HepG2 (cell line): Measurements from ENCODE around the gene ASB7. TPM values are rescaled to one million over a fixed set of nuclear protein-coding genes. Genes with fewer than 3 reads are reported as not detected.

Experiments used
- AGO1 ChIP-seq: fragments of 200-400 bp; formaldehyde crosslinking; IDR thresholded peaks from 2 replicates; pipeline ENCODE4 v1.6.1; 2017; ENCODE audit warnings: mild to moderate bottlenecking, low read depth, low read length, moderate library complexity; ENCODE audit not compliant: poor library complexity, severe bottlenecking
- CC2D1A ChIP-seq: sonication (generic); formaldehyde crosslinking; IDR thresholded peaks from 2 replicates; pipeline ENCODE4 v1.8.1; 2023; ENCODE audit warnings: mild to moderate bottlenecking, missing genetic modification reagents
- DBP ChIP-seq: sonication (generic); formaldehyde crosslinking; IDR thresholded peaks from 2 replicates; pipeline ENCODE4 v1.4.0; 2020; ENCODE audit warnings: missing genetic modification reagents; ENCODE audit errors: not compliant biosample characterization
- ETS1 ChIP-seq: sonication (generic); formaldehyde crosslinking; IDR thresholded peaks from 2 replicates; pipeline ENCODE4 v1.4.0; 2020; ENCODE audit warnings: missing genetic modification reagents
- HOMEZ ChIP-seq: IDR thresholded peaks from 2 replicates; pipeline ENCODE4 v1.6.1; 2016; ENCODE audit warnings: low read depth
- LCORL ChIP-seq, 2 experiments: fragments of 450-650 bp in 1 of 2; sonication (generic) in 1 of 2; formaldehyde crosslinking in 1 of 2; IDR thresholded peaks; 2 replicates each; pipeline versions ENCODE4 v1.5.0 to v1.6.1; 2017 to 2020; ENCODE audit warnings: antibody characterized with exemption in 1 of 2, missing genetic modification reagents in 1 of 2
- MNT ChIP-seq: fragments of 450-650 bp; IDR thresholded peaks from 2 replicates; pipeline ENCODE4 v1.6.1; 2016
- PATZ1 ChIP-seq: sonication (generic); formaldehyde crosslinking; IDR thresholded peaks from 2 replicates; pipeline ENCODE4 v1.4.0; 2020; ENCODE audit warnings: missing genetic modification reagents
- POGZ ChIP-seq: sonication (generic); formaldehyde crosslinking; IDR thresholded peaks from 2 replicates; pipeline ENCODE4 v1.4.0; 2020; ENCODE audit warnings: mild to moderate bottlenecking, missing genetic modification reagents
- POLR2G ChIP-seq: fragments of 200-400 bp; formaldehyde crosslinking; IDR thresholded peaks from 2 replicates; pipeline ENCODE4 v1.6.1; 2018; ENCODE audit warnings: mild to moderate bottlenecking, low read depth, low read length, moderate library complexity
- SALL1 ChIP-seq: sonication (generic); formaldehyde crosslinking; IDR thresholded peaks from 2 replicates; pipeline ENCODE4 v1.8.0; 2022; ENCODE audit warnings: mild to moderate bottlenecking, missing genetic modification reagents
- TCF7 ChIP-seq: sonication (generic); IDR thresholded peaks from 2 replicates; pipeline ENCODE4 v1.6.1; 2016; ENCODE audit warnings: antibody characterized with exemption, low read depth
- TEAD3 ChIP-seq: optimal IDR thresholded peaks from 2 replicates; pipeline ENCODE3; 2016; ENCODE audit warnings: borderline replicate concordance
- ZBTB4 ChIP-seq: sonication (generic); formaldehyde crosslinking; IDR thresholded peaks from 2 replicates; pipeline ENCODE4 v1.4.0; 2020; ENCODE audit warnings: missing genetic modification reagents, mild to moderate bottlenecking, borderline replicate concordance
- ZMYM3 ChIP-seq: sonication (generic); formaldehyde crosslinking; IDR thresholded peaks from 2 replicates; pipeline ENCODE4 v1.5.1; 2020; ENCODE audit warnings: mild to moderate bottlenecking, missing genetic modification reagents
- ZNF678 ChIP-seq: sonication (generic); formaldehyde crosslinking; IDR thresholded peaks from 2 replicates; pipeline ENCODE4 v1.4.0; 2020; ENCODE audit warnings: mild to moderate bottlenecking, missing genetic modification reagents
- ZNF746 ChIP-seq: sonication (generic); formaldehyde crosslinking; IDR thresholded peaks from 2 replicates; pipeline ENCODE4 v1.8.0; 2022; ENCODE audit warnings: mild to moderate bottlenecking, missing genetic modification reagents
- ZNF768 ChIP-seq: sonication (generic); formaldehyde crosslinking; IDR thresholded peaks from 2 replicates; pipeline ENCODE4 v1.4.0; 2020; ENCODE audit warnings: missing genetic modification reagents
- polyA plus RNA-seq, 8 experiments: library from polyadenylated mRNA; depleted of rRNA in 3 of 8; stranded (reverse) in 7 of 8; unstranded in 1 of 8; fragments of >200 nt; fragmentation: Illumina TruSeq in 4 of 8; extraction: Trizol in 4 of 8; gene quantifications; 2 replicates each; pipeline versions ENCODE4 v1.2.1 to v1.2.3, GENCODE V29; 2011 to 2016; ENCODE audit warnings: low read depth in 4 of 8, missing spikeins in 1 of 8, mixed read lengths in 1 of 8; ENCODE audit not compliant: insufficient read depth in 1 of 8
- total RNA-seq, 5 experiments: library from RNA; depleted of rRNA; stranded (reverse); fragments of >200 nt; fragmentation: Illumina TruSeq; extraction: Trizol; gene quantifications; 2 replicates each; pipeline ENCODE4 v1.2.3, GENCODE V29; 2016; ENCODE audit warnings: low read depth in 1 of 5

ASB7 gene
- total and polyA plus RNA-seq, 2 of the 13 experiments (the other 11 are each of a cell fraction or from before 2014, with no cell fraction given) = 7.7 to 12.1 TPM

- TF ChIP-seq ZNF746 = no peak
- TF ChIP-seq AGO1 = no peak
- TF ChIP-seq MNT = peak; percentile 73
- TF ChIP-seq ZBTB4 (CRISPR knock-in tag) = no peak
- no peak for TF ChIP-seq TEAD3
- peak; percentile 53; the same call in 1 of the 2 replicates for TF ChIP-seq ZNF768
- TF ChIP-seq HOMEZ (CRISPR knock-in tag) = peak; percentile 58
- 0 out of 2 replicates have a peak, but pooled peaks have one; percentile 26 for TF ChIP-seq POGZ (CRISPR knock-in tag)
- TF ChIP-seq CC2D1A = no peak
- no peak for TF ChIP-seq ETS1 (CRISPR knock-in tag)
- peak; percentile 74 for TF ChIP-seq POLR2G
- no peak for TF ChIP-seq DBP (CRISPR knock-in tag)
- peak; percentile 97 for TF ChIP-seq PATZ1 (CRISPR knock-in tag)
- TF ChIP-seq SALL1 (CRISPR knock-in tag) = peak; percentile 42; the same call in 1 of the 2 replicates
- TF ChIP-seq ZMYM3 (CRISPR knock-in tag) = 0 out of 2 replicates have a peak, but pooled peaks have one; percentile 9
- no peak for TF ChIP-seq LCORL (IDR thresholded peaks at IDR 0.05)
- peak; percentile 62; the same call in 1 of the 2 replicates for TF ChIP-seq LCORL (CRISPR knock-in tag; IDR thresholded peaks at IDR 0.05)
- no peak for TF ChIP-seq ZNF678 (CRISPR knock-in tag)
- no peak for TF ChIP-seq TCF7
Measured at GRCh38 chr15:100602064-100602822, at the start of gene ASB7, which contains the start of gene LINS1 (continued).
